Osteoblast (primary cell): ENCODE measurements around the gene CHN2. TPM values are rescaled to one million over a fixed set of nuclear protein-coding genes. Genes with fewer than 3 reads are reported as not detected.
"Not testable (repeated sequence)": the region's sequence is repeated elsewhere in the genome, so short reads cannot be mapped to it uniquely, and the experiment has no call there.

ENCODE experiments used
- DNase-seq: peaks from one replicate; pipeline ENCODE4 v3.0.0; 2011; ENCODE audit warnings: low spot score, mixed read lengths; ENCODE audit not compliant: insufficient read length; ENCODE audit errors: missing footprints
- H2AFZ ChIP-seq: 2 replicates; pipeline ENCODE4 v1.6.0; 2011; ENCODE audit warnings: mild to moderate bottlenecking, low read length
- H3K27ac ChIP-seq: 2 replicates; pipeline ENCODE4 v1.5.1; 2011; ENCODE audit warnings: mild to moderate bottlenecking, low read depth, low read length, moderate library complexity
- H3K27me3 ChIP-seq: 2 replicates; pipeline ENCODE4 v1.6.0; 2012; ENCODE audit warnings: mild to moderate bottlenecking, control low read depth, inconsistent platforms, low read length, moderate library complexity; ENCODE audit not compliant: insufficient read depth
- H3K36me3 ChIP-seq: 2 replicates; pipeline ENCODE4 v1.5.1; 2011; ENCODE audit warnings: mild to moderate bottlenecking, low read length, control low read depth, moderate library complexity; ENCODE audit not compliant: insufficient read depth
- H3K4me1 ChIP-seq: 2 replicates; pipeline ENCODE4 v1.5.1; 2011; ENCODE audit warnings: mild to moderate bottlenecking, low read length, control low read depth, moderate library complexity; ENCODE audit not compliant: insufficient read depth
- H3K4me2 ChIP-seq: 2 replicates; pipeline ENCODE4 v1.6.0; 2011; ENCODE audit warnings: mild to moderate bottlenecking, low read length; ENCODE audit not compliant: insufficient read depth
- H3K4me3 ChIP-seq: fragments of 200-600 bp; sonication (generic); 3 replicates; pipeline ENCODE4 v1.5.1; 2012; ENCODE audit warnings: mild to moderate bottlenecking, low read length, inconsistent platforms; ENCODE audit not compliant: insufficient read depth
- H3K79me2 ChIP-seq: 2 replicates; pipeline ENCODE4 v1.6.0; 2012; ENCODE audit warnings: mild to moderate bottlenecking, low read length, control low read depth, inconsistent platforms; ENCODE audit not compliant: insufficient read depth
- H3K9me3 ChIP-seq: 2 replicates; pipeline ENCODE4 v1.5.1; 2011; ENCODE audit warnings: low read depth, low read length, control low read depth
- H4K20me1 ChIP-seq: 2 replicates; pipeline ENCODE4 v1.6.0; 2012; ENCODE audit warnings: mild to moderate bottlenecking, low read length, control low read depth; ENCODE audit not compliant: insufficient read depth
- total RNA-seq: library from RNA; depleted of rRNA; stranded (reverse); fragments of >200 nt; gene quantifications from 2 replicates; pipeline ENCODE4 v1.2.3, GENCODE V29; 2012
- TF ChIP-seq, protein P1 (sequence below): IDR thresholded peaks from 2 replicates; pipeline ENCODE4 v1.5.1; 2011; ENCODE audit warnings: mild to moderate bottlenecking, low read depth, low read length, moderate library complexity; ENCODE audit errors: extremely low read depth

CHN2 gene
- total RNA-seq, 1 donor, result under 0.01 TPM

GRCh38 chr7:29255906-29256692 lies 61.5 kb downstream of the CHN2 start:
- no peak overlapping the region for H2AFZ ChIP-seq
- H3K27me3 ChIP-seq, result no peaks in the 10 kb centered on the region
- no peaks in the 10 kb centered on the region for H3K36me3 ChIP-seq
- no peaks in the 10 kb centered on the region for H3K9me3 ChIP-seq
- H3K4me1 ChIP-seq, result no peaks in the 10 kb centered on the region
- TF ChIP-seq, protein P1, sequence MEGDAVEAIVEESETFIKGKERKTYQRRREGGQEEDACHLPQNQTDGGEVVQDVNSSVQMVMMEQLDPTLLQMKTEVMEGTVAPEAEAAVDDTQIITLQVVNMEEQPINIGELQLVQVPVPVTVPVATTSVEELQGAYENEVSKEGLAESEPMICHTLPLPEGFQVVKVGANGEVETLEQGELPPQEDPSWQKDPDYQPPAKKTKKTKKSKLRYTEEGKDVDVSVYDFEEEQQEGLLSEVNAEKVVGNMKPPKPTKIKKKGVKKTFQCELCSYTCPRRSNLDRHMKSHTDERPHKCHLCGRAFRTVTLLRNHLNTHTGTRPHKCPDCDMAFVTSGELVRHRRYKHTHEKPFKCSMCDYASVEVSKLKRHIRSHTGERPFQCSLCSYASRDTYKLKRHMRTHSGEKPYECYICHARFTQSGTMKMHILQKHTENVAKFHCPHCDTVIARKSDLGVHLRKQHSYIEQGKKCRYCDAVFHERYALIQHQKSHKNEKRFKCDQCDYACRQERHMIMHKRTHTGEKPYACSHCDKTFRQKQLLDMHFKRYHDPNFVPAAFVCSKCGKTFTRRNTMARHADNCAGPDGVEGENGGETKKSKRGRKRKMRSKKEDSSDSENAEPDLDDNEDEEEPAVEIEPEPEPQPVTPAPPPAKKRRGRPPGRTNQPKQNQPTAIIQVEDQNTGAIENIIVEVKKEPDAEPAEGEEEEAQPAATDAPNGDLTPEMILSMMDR, result no peak
- no peaks in the 10 kb centered on the region for H3K79me2 ChIP-seq
- no peak overlapping the region for H3K27ac ChIP-seq
- no peak overlapping the region for H3K4me2 ChIP-seq
- H4K20me1 ChIP-seq, result no peaks in the 10 kb centered on the region
- peak; percentile 61 for DNase-seq
- no peak overlapping the region for H3K4me3 ChIP-seq

- DNase-seq, result no peak
- H3K27me3 ChIP-seq, result no peaks in the 10 kb centered on the region
- no peaks in the 10 kb centered on the region for H3K36me3 ChIP-seq
- TF ChIP-seq, protein P1, result no peak
- no peaks in the 10 kb centered on the region for H3K79me2 ChIP-seq
- no peaks in the 10 kb centered on the region for H3K4me1 ChIP-seq
- H4K20me1 ChIP-seq, result no peaks in the 10 kb centered on the region
- no peak overlapping the region for H3K27ac ChIP-seq
- H3K9me3 ChIP-seq, result no peaks in the 10 kb centered on the region
- no peak overlapping the region for H3K4me2 ChIP-seq
- no peak overlapping the region for H2AFZ ChIP-seq
- H3K4me3 ChIP-seq, result no peak overlapping the region
Observed at GRCh38 chr7:29256693-29257002, 62.1 kb downstream of the CHN2 start.

DNA sequence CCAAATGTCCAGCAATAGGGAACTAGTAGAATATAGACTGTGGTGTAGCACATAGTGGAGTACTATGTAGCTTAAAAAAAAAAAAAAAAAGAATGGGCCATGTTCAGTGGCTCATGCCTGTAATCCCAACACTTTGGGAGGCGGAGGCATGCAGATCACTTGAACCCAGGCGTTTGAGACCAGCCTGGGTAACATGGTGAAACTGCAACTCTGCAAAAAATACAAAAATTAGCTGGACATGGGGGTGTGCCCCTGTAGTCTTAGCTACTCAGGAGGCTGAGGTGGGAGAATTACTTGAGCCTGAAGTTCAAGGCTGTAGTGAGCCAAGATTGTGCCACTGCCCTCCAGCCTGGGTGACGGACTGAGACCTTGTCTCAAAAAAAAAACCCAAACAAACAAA lies 64.4 kb downstream of the CHN2 start:
- no peak for DNase-seq
- Histone ChIP-seq H3K9me3 (no peaks in the 10 kb centered on the region), H3K4me2 (no peak overlapping the region), H3K36me3 (no peaks in the 10 kb centered on the region), H3K79me2 (no peaks in the 10 kb centered on the region), H4K20me1 (no peaks in the 10 kb centered on the region), H2AFZ (no peak overlapping the region), H3K4me3 (no peak overlapping the region), H3K4me1 (no peaks in the 10 kb centered on the region), H3K27ac (no peak overlapping the region), H3K27me3 (no peaks in the 10 kb centered on the region)
- TF ChIP-seq, protein P1, result no peak

- Histone ChIP-seq H3K79me2 (no peaks in the 10 kb centered on the region), H3K27me3 (no peaks in the 10 kb centered on the region), H3K9me3 (no peaks in the 10 kb centered on the region), H3K4me3 (no peak overlapping the region), H2AFZ (no peak overlapping the region), H3K36me3 (no peaks in the 10 kb centered on the region), H3K4me1 (no peaks in the 10 kb centered on the region), H3K27ac (no peak overlapping the region), H3K4me2 (no peak overlapping the region), H4K20me1 (no peaks in the 10 kb centered on the region)
- TF ChIP-seq, protein P1, result no peak
- DNase-seq, result no peak
Observed at GRCh38 chr7:29262191-29262917, 67.8 kb downstream of the CHN2 start.

GRCh38 chr7:29263601-29264207 lies 69.1 kb downstream of the CHN2 start:
- H3K27me3 ChIP-seq, H3K4me2 ChIP-seq, H3K79me2 ChIP-seq, H3K9me3 ChIP-seq, H4K20me1 ChIP-seq, H3K27ac ChIP-seq, DNase-seq, H3K4me1 ChIP-seq, H3K4me3 ChIP-seq, H2AFZ ChIP-seq, H3K36me3 ChIP-seq: not testable (repeated sequence)
